GM12878 (cell line): ENCODE measurements around the gene PAX6. TPM values are rescaled to one million over a fixed set of nuclear protein-coding genes. Genes with fewer than 3 reads are reported as not detected.

Experiments
- ATAC-seq: fragments of 200-7000 bp; cut with Tn5 transposase; 3 replicates; pipeline ENCODE4 v1.9.1; 2020; ENCODE audit warnings: mild to moderate bottlenecking, moderate library complexity
- BruUV-seq: library from RNA; stranded (reverse); fragments of 400-500 nt; replicated peaks from 2 replicates; lab custom pipeline; 2021; lab: Mats Ljungman, UMichigan
- CTCF ChIA-PET: fragments of 300-600 bp; sonication (Branson Sonifier 250); formaldehyde crosslinking; extraction: SDS; loops from one replicate; lab custom pipeline; 2021; ENCODE audit warnings: inconsistent platforms; lab: Yijun Ruan, JAX
- POLR2A ChIA-PET: fragments of 350-600 bp; formaldehyde crosslinking; extraction: SDS; loops from one replicate; lab custom pipeline; 2021; ENCODE audit warnings: inconsistent platforms; lab: Charles Lee
- RAD21 ChIA-PET: fragments of 300-600 bp; sonication (Branson Sonifier 250); formaldehyde crosslinking; loops from one replicate; lab custom pipeline; 2023; ENCODE audit warnings: antibody characterized with exemption; ENCODE audit not compliant: unreplicated experiment; lab: Charles Lee
- SMC1A ChIA-PET: fragments of 300-600 bp; sonication (Branson Sonifier 250); formaldehyde crosslinking; loops from one replicate; lab custom pipeline; 2023; ENCODE audit not compliant: unreplicated experiment, uncharacterized antibody; lab: Charles Lee
- DNase-seq: peaks from one replicate; pipeline ENCODE4 v3.0.0-alpha.2; 2011; ENCODE audit warnings: low read depth, low spot score
- FAIRE-seq: peaks from 3 replicates; lab custom pipeline; 2011; peaks lifted over from hg19 to GRCh38; lab: Jason Lieb, UNC
- H2AFZ ChIP-seq: 2 replicates; pipeline ENCODE4 v1.6.0; 2011; ENCODE audit warnings: low read depth, low read length, control low read depth; ENCODE audit not compliant: control insufficient read depth
- H3K27ac ChIP-seq: 2 replicates; pipeline ENCODE4 v1.5.1; 2011; ENCODE audit warnings: control low read depth; ENCODE audit not compliant: control insufficient read depth, insufficient read depth
- H3K27me3 ChIP-seq, 2 experiments: replicated peaks in 1 of 2; 2 replicates each; pipeline versions ENCODE4 v1.6.0 to v1.6.1; 2011; ENCODE audit warnings: low read length in 1 of 2; ENCODE audit not compliant: control insufficient read depth in 2 of 2, insufficient read depth in 2 of 2
- H3K36me3 ChIP-seq, 2 experiments: 2 replicates each; pipeline ENCODE4 v1.5.1; 2011; ENCODE audit warnings: low read length in 1 of 2; ENCODE audit not compliant: control insufficient read depth in 2 of 2, insufficient read depth in 2 of 2
- H3K4me1 ChIP-seq: 2 replicates; pipeline ENCODE4 v1.6.1; 2011; ENCODE audit warnings: mild to moderate bottlenecking, low read length, moderate library complexity, mixed read lengths; ENCODE audit not compliant: control insufficient read depth, insufficient read depth
- H3K4me2 ChIP-seq: 2 replicates; pipeline ENCODE4 v1.6.0; 2011; ENCODE audit warnings: control low read depth; ENCODE audit not compliant: control insufficient read depth, insufficient read depth
- H3K4me3 ChIP-seq: fragments of 200-600 bp; sonication (generic); 2 replicates; pipeline ENCODE4 v1.5.1; 2016
- H3K79me2 ChIP-seq: 2 replicates; pipeline ENCODE4 v1.6.0; 2011; ENCODE audit warnings: low read length; ENCODE audit not compliant: control insufficient read depth, insufficient read depth
- H3K9ac ChIP-seq: 2 replicates; pipeline ENCODE4 v1.8.0; 2011; ENCODE audit warnings: low read length, control low read depth, mixed read lengths; ENCODE audit not compliant: control insufficient read depth, insufficient read depth
- H3K9me3 ChIP-seq: replicated peaks from 3 replicates; pipeline ENCODE4 v1.5.1; 2011; ENCODE audit warnings: mild to moderate bottlenecking, low read length; ENCODE audit not compliant: control insufficient read depth, insufficient read depth
- H4K20me1 ChIP-seq: 2 replicates; pipeline ENCODE4 v1.6.0; 2011; ENCODE audit not compliant: control insufficient read depth, insufficient read depth
- CBX5 ChIP-seq: sonication (generic); IDR thresholded peaks from 2 replicates; pipeline ENCODE4 v1.6.1; 2016; ENCODE audit warnings: low read depth, moderate library complexity, mild to moderate bottlenecking, inconsistent platforms
- CHD4 ChIP-seq: fragments of 200-600 bp; sonication (generic); IDR thresholded peaks from 2 replicates; pipeline ENCODE4 v1.6.1; 2016; ENCODE audit warnings: mild to moderate bottlenecking
- EZH2 ChIP-seq: IDR thresholded peaks from 2 replicates; pipeline ENCODE4 v1.6.1; 2012; ENCODE audit warnings: low read depth, mild to moderate bottlenecking, control low read depth, inconsistent platforms, low read length, borderline replicate concordance; ENCODE audit not compliant: control insufficient read depth
- IRF5 ChIP-seq: fragments of 450-650 bp; IDR thresholded peaks from 2 replicates; pipeline ENCODE4 v1.6.1; 2017; ENCODE audit warnings: borderline replicate concordance
- MEF2B ChIP-seq: fragments of 450-650 bp; IDR thresholded peaks from 2 replicates; pipeline ENCODE4 v1.6.1; 2018; ENCODE audit warnings: mild to moderate bottlenecking, moderate library complexity; ENCODE audit not compliant: partially characterized antibody, poor library complexity, severe bottlenecking
- NR2F1 ChIP-seq: fragments of 450-650 bp; conservative IDR thresholded peaks from 2 replicates; pipeline ENCODE4 v1.6.1; 2017; ENCODE audit warnings: mild to moderate bottlenecking
- TCF12 ChIP-seq: IDR thresholded peaks from 2 replicates; pipeline ENCODE4 v1.6.1; 2011; ENCODE audit warnings: low read depth, mild to moderate bottlenecking, low read length
- WGBS: methylation state at CpG from one replicate; pipeline ENCODE4 v1.1.6; 2016; ENCODE audit warnings: low lambda C conversion rate; ENCODE audit not compliant: insufficient replicate concordance, insufficient coverage; ENCODE audit errors: missing lambda C conversion rate; 5-methylcytosine and 5-hydroxymethylcytosine counted together
- in situ Hi-C: fragments of 300-500 bp; cut with MboI; formaldehyde crosslinking; loops from 9 replicates; pipeline ENCODE4 v1.14.3; 2018; ENCODE audit warnings: mixed read lengths
- intact Hi-C: fragments of 100-400 bp; cut with micrococcal nuclease; formaldehyde crosslinking; loops from one replicate; pipeline ENCODE4 v1.14.2; 2022; ENCODE audit not compliant: unreplicated experiment
- polyA plus RNA-seq, 11 experiments: library from polyadenylated mRNA; depleted of rRNA in 4 of 11; unstranded in 6 of 11; stranded (reverse) in 5 of 11; fragments of >200 nt; fragmentation: Nextera tagmentation in 4 of 11; fragmentation: Illumina TruSeq in 1 of 11; extraction: Ambion mirVana in 4 of 11; extraction: Trizol in 1 of 11; gene quantifications; 1 replicate in 1 of 11; 2 replicates in 10 of 11; pipeline versions ENCODE4 v1.2.1 to v1.2.3, GENCODE V29; 2011 to 2016; ENCODE audit warnings: inconsistent platforms in 2 of 11, missing spikeins in 2 of 11, low read depth in 1 of 11
- total RNA-seq, 4 experiments: library from RNA; depleted of rRNA in 3 of 4; stranded (reverse); fragments of >200 nt in 3 of 4; fragmentation: Illumina TruSeq in 1 of 4; extraction: Trizol in 1 of 4; gene quantifications; 2 replicates each; pipeline versions ENCODE4 v1.2.1 to v1.2.3, GENCODE V29; 2013 to 2021

Gene PAX6
- total and polyA plus RNA-seq, 10 of the 15 experiments (the other 5 are each of a cell fraction or from before 2014, with no cell fraction given), result 0.06 to 0.26 (median 0.10) TPM; not detected in 3

DNA sequence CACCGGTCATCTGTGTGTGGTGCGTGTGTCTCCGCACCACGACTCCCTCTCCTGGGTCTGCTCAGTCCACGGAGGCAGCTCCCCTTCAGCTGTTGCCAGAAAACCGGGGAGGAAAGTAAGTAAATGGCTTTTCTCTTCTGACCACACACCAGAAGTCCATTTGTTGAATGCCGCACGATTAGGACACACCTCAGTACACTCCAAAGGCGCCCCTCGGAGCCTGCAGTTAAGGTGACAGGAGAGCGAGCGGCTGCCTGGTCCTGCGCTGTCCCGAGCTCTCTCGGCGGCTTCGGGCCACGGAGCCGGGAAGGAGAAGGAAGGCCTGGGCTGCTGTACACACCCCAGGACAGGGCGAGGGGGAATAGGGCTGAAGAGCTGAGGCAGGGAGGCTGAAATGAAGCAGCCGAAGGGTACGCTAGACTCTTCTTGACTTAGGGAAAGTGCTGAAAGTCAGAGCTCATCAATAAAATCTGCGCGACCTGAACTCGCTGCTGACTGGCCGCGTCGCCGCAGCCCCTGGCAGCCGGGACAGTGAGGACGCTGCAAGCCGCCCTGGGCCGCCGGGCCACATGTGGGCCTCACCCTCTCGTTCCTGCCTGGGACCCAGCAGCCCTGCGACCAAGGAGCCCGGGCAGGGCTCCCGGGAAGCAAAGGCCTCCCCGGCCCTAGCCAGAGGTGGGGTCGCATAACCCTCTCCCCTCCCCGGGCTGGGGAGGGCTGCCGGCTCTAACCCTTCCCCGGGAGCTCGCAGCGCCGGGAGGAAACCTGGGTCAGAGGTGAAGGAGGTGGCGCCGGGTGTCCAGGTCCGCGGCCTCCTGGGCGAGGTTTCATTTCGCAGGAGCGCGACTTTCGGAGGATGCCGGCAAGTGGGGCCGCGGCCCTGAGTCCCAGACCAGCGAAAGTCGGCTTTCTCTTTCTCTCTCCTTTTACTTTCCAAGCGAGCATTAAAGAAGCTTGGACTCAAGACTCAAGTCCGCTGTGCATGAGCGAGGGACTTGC, 1.6 kb upstream of the PAX6 start:
- peak; percentile 20; the same call in 2 of the 3 replicates for ATAC-seq
- no peak overlapping the region for H2AFZ ChIP-seq
- in situ Hi-C loops (no loop called here), intact Hi-C loops (loop anchor here (5.0 kb wide), 2 partner anchors 145 to 320 kb away; no protein-coding TSS in a partner anchor)
- H3K27ac ChIP-seq, result no peak overlapping the region
- POLR2A ChIA-PET, result no interaction called here
- H3K36me3 ChIP-seq, result no peaks in the 10 kb centered on the region
- H3K27me3 ChIP-seq, result peaks cover 29 to 60% of the 10 kb centered on the region in 2 experiments
- peaks cover 12% of the 10 kb centered on the region; the same call in 1 of the 2 replicates for H3K4me1 ChIP-seq
- H3K4me3 ChIP-seq, result peak overlapping the region; percentile 68; the same call in 1 of the 2 replicates
- 22% methylated on average over 53 of the region's 63 CpGs for WGBS
- no peak for FAIRE-seq
- BruUV-seq, result no TSS peak
- no peaks in the 10 kb centered on the region; the same call in 2 of the 3 replicates for H3K9me3 ChIP-seq
- no peak for TF ChIP-seq CHD4
- peak; percentile 89; the same call in 1 of the 2 replicates for TF ChIP-seq EZH2
- no peak for TF ChIP-seq IRF5
- no peak for TF ChIP-seq MEF2B
- TF ChIP-seq CBX5, result 0 out of 2 replicates have a peak, but pooled peaks have one; percentile 37
- no peak for TF ChIP-seq TCF12
- TF ChIP-seq NR2F1, result 0 out of 2 replicates have a peak, but pooled peaks have one; percentile 19
- SMC1A ChIA-PET, result no interaction called here
- H3K4me2 ChIP-seq, result peak overlapping the region; percentile 76
- CTCF ChIA-PET, result no interaction called here
- H3K79me2 ChIP-seq, result no peaks in the 10 kb centered on the region
- H4K20me1 ChIP-seq, result no peaks in the 10 kb centered on the region
- DNase-seq, result no peak
- RAD21 ChIA-PET, result no interaction called here
- H3K9ac ChIP-seq, result no peak overlapping the region
